HEK293 (cell line): Measurements from ENCODE around the gene CPEB2.

Experiments
- CTCF ChIA-PET: fragments of 350-600 bp; formaldehyde crosslinking; extraction: SDS; loops from one replicate; lab custom pipeline; 2021; ENCODE audit warnings: antibody characterized with exemption; lab: Yijun Ruan, JAX
- POLR2A ChIA-PET: fragments of 300-600 bp; formaldehyde crosslinking; extraction: SDS; loops from one replicate; lab custom pipeline; 2020; ENCODE audit warnings: antibody characterized with exemption, inconsistent platforms; lab: Yijun Ruan, JAX
- H3K27ac ChIP-seq: fragments of 200-500 bp; sonication (Bioruptor generic); 2 replicates; pipeline ENCODE4 v1.5.1; 2014; ENCODE audit warnings: low read depth, low read length, control low read depth, inconsistent platforms; ENCODE audit errors: extremely low read depth
- H3K36me3 ChIP-seq, 2 experiments: fragments of 200-500 bp in 1 of 2; sonication (Bioruptor generic) in 1 of 2; 1 replicate in 1 of 2; 2 replicates in 1 of 2; pipeline ENCODE4 v1.5.1; 2014 to 2017; ENCODE audit warnings: inconsistent platforms in 2 of 2, low read length in 2 of 2; ENCODE audit not compliant: control insufficient read depth in 2 of 2, insufficient read depth in 1 of 2
- H3K4me1 ChIP-seq: fragments of 200-500 bp; sonication (Bioruptor generic); 2 replicates; pipeline ENCODE4 v1.5.1; 2014; ENCODE audit warnings: mild to moderate bottlenecking, low read length, inconsistent platforms; ENCODE audit not compliant: control insufficient read depth, insufficient read depth
- H3K4me3 ChIP-seq: 2 replicates; pipeline ENCODE4 v1.5.1; 2011; ENCODE audit warnings: low read depth, mild to moderate bottlenecking, control low read depth, low read length, moderate library complexity
- H3K9me3 ChIP-seq: fragments of 200-500 bp; sonication (Bioruptor generic); 2 replicates; pipeline ENCODE4 v1.5.1; 2014; ENCODE audit warnings: low read depth, low read length, inconsistent platforms; ENCODE audit not compliant: control insufficient read depth, insufficient read depth
- ATF2 ChIP-seq: fragments of 450-650 bp; formaldehyde crosslinking; IDR thresholded peaks from 2 replicates; pipeline ENCODE4 v1.5.1; 2016; ENCODE audit warnings: missing biosample characterization, missing genetic modification characterization, low read depth
- HOXC10 ChIP-seq: sonication (generic); formaldehyde crosslinking; IDR thresholded peaks from 2 replicates; pipeline ENCODE4 v1.8.1; 2023; ENCODE audit warnings: mild to moderate bottlenecking, missing genetic modification reagents
- KLF16 ChIP-seq: fragments of 450-650 bp; formaldehyde crosslinking; IDR thresholded peaks from 2 replicates; pipeline ENCODE4 v1.5.1; 2017; ENCODE audit warnings: missing biosample characterization, missing genetic modification characterization
- SP3 ChIP-seq: fragments of 450-650 bp; formaldehyde crosslinking; IDR thresholded peaks from 2 replicates; pipeline ENCODE4 v1.5.1; 2016; ENCODE audit warnings: missing biosample characterization, missing genetic modification characterization
- WT1 ChIP-seq: fragments of 450-650 bp; formaldehyde crosslinking; IDR thresholded peaks from 2 replicates; pipeline ENCODE4 v1.5.1; 2016; ENCODE audit warnings: missing biosample characterization, missing genetic modification characterization
- YY1 ChIP-seq: fragments of 450-650 bp; formaldehyde crosslinking; IDR thresholded peaks from 2 replicates; pipeline ENCODE4 v1.5.1; 2018; ENCODE audit warnings: missing biosample characterization, missing genetic modification characterization
- ZBTB7A ChIP-seq: fragments of 450-650 bp; formaldehyde crosslinking; IDR thresholded peaks from 2 replicates; pipeline ENCODE4 v1.5.1; 2016; ENCODE audit warnings: low read depth, missing biosample characterization, missing genetic modification characterization
- ZNF155 ChIP-seq: fragments of 450-650 bp; formaldehyde crosslinking; IDR thresholded peaks from 2 replicates; pipeline ENCODE4 v1.5.1; 2016; ENCODE audit warnings: missing biosample characterization, missing genetic modification characterization
- ZNF175 ChIP-seq: fragments of 450-650 bp; formaldehyde crosslinking; IDR thresholded peaks from 2 replicates; pipeline ENCODE4 v1.5.1; 2016; ENCODE audit warnings: missing biosample characterization, missing genetic modification characterization
- ZNF248 ChIP-seq: fragments of 450-650 bp; formaldehyde crosslinking; IDR thresholded peaks from 2 replicates; pipeline ENCODE4 v1.5.1; 2017; ENCODE audit warnings: missing biosample characterization, missing genetic modification characterization
- ZNF391 ChIP-seq: fragments of 450-650 bp; formaldehyde crosslinking; IDR thresholded peaks from 2 replicates; pipeline ENCODE4 v1.5.1; 2016; ENCODE audit warnings: low read depth, missing biosample characterization, missing genetic modification characterization, borderline replicate concordance
- ZNF404 ChIP-seq: fragments of 450-650 bp; formaldehyde crosslinking; IDR thresholded peaks from 2 replicates; pipeline ENCODE4 v1.5.1; 2017; ENCODE audit warnings: missing biosample characterization, missing genetic modification characterization
- ZNF449 ChIP-seq: fragments of 450-650 bp; formaldehyde crosslinking; IDR thresholded peaks from 2 replicates; pipeline ENCODE4 v1.5.1; 2017; ENCODE audit warnings: missing biosample characterization, mild to moderate bottlenecking, missing genetic modification characterization, moderate library complexity
- ZNF473 ChIP-seq: fragments of 450-650 bp; formaldehyde crosslinking; IDR thresholded peaks from 2 replicates; pipeline ENCODE4 v1.5.1; 2017; ENCODE audit warnings: missing biosample characterization, missing genetic modification characterization
- ZNF514 ChIP-seq: fragments of 450-650 bp; formaldehyde crosslinking; IDR thresholded peaks from 2 replicates; pipeline ENCODE4 v1.5.1; 2016; ENCODE audit warnings: missing biosample characterization, missing genetic modification characterization
- ZNF558 ChIP-seq: fragments of 450-650 bp; formaldehyde crosslinking; IDR thresholded peaks from 2 replicates; pipeline ENCODE4 v1.5.1; 2016; ENCODE audit warnings: missing biosample characterization, missing genetic modification characterization
- ZNF621 ChIP-seq: fragments of 450-650 bp; formaldehyde crosslinking; IDR thresholded peaks from 2 replicates; pipeline ENCODE4 v1.5.1; 2017; ENCODE audit warnings: missing biosample characterization, missing genetic modification characterization
- ZNF623 ChIP-seq: fragments of 450-650 bp; formaldehyde crosslinking; IDR thresholded peaks from 2 replicates; pipeline ENCODE4 v1.5.1; 2016; ENCODE audit warnings: missing biosample characterization, missing genetic modification characterization
- ZNF677 ChIP-seq: fragments of 450-650 bp; IDR thresholded peaks from 2 replicates; pipeline ENCODE4 v1.5.0; 2018; ENCODE audit warnings: missing biosample characterization, mild to moderate bottlenecking, missing genetic modification characterization, moderate library complexity
- ZNF692 ChIP-seq: fragments of 450-650 bp; formaldehyde crosslinking; IDR thresholded peaks from 2 replicates; pipeline ENCODE4 v1.5.1; 2016; ENCODE audit warnings: missing biosample characterization, missing genetic modification characterization
- ZNF76 ChIP-seq: fragments of 450-650 bp; formaldehyde crosslinking; IDR thresholded peaks from 2 replicates; pipeline ENCODE4; 2016; ENCODE audit warnings: low read depth, missing biosample characterization, missing genetic modification characterization, borderline replicate concordance
- ZNF785 ChIP-seq: fragments of 450-650 bp; formaldehyde crosslinking; IDR thresholded peaks from 2 replicates; pipeline ENCODE4 v1.5.1; 2016; ENCODE audit warnings: missing biosample characterization, missing genetic modification characterization
- ZSCAN5A ChIP-seq: fragments of 450-650 bp; formaldehyde crosslinking; IDR thresholded peaks from 2 replicates; pipeline ENCODE4 v1.5.1; 2016; ENCODE audit warnings: missing biosample characterization, missing genetic modification characterization
- TF ChIP-seq, protein P1 (sequence below): fragments of 450-650 bp; formaldehyde crosslinking; conservative IDR thresholded peaks from 2 replicates; pipeline ENCODE4 v1.5.1; 2016; ENCODE audit warnings: low read depth, missing biosample characterization, missing genetic modification characterization
- TF ChIP-seq, protein P2 (sequence below): fragments of 450-650 bp; formaldehyde crosslinking; IDR thresholded peaks from 2 replicates; pipeline ENCODE4 v1.5.1; 2016; ENCODE audit warnings: missing biosample characterization, missing genetic modification characterization

CPEB2 gene

DNA sequence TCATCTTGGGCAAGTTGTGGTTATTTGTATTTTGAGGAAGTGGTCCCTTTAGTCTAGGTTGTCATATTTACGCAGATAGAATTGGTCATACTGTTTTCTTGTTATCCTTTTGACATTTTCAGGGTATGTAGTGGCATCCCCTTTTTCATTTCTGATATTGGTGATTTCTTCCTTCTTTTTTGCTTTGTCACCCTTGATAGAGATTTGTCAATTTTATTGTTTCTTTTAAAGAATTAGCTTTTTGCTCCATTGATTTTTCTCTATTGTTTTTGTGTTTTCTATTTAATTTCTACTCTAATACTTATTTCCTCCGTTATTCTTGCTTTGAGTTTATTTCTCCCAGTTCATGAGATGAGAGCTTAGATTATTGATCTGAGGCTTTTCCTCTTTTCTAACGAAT is 87.7 kb downstream of the CPEB2 start:
- ChIA-PET POLR2A (no interaction called here), CTCF (no interaction called here)
- Histone ChIP-seq H3K4me1 (no peaks in the 10 kb centered on the region), H3K9me3 (no peaks in the 10 kb centered on the region), H3K4me3 (no peak overlapping the region), H3K36me3 (no peaks in the 10 kb centered on the region), H3K27ac (no peak overlapping the region)
- TF ChIP-seq ZNF391 (tag by site-specific recombination) (no peak), ZNF404 (tag by site-specific recombination) (no peak), ATF2 (tag by site-specific recombination) (no peak), ZNF623 (tag by site-specific recombination) (no peak), ZNF621 (tag by site-specific recombination) (no peak), ZNF692 (tag by site-specific recombination) (no peak), WT1 (tag by site-specific recombination) (no peak), YY1 (tag by site-specific recombination) (no peak), ZNF473 (tag by site-specific recombination) (no peak)
- TF ChIP-seq, protein P1, sequence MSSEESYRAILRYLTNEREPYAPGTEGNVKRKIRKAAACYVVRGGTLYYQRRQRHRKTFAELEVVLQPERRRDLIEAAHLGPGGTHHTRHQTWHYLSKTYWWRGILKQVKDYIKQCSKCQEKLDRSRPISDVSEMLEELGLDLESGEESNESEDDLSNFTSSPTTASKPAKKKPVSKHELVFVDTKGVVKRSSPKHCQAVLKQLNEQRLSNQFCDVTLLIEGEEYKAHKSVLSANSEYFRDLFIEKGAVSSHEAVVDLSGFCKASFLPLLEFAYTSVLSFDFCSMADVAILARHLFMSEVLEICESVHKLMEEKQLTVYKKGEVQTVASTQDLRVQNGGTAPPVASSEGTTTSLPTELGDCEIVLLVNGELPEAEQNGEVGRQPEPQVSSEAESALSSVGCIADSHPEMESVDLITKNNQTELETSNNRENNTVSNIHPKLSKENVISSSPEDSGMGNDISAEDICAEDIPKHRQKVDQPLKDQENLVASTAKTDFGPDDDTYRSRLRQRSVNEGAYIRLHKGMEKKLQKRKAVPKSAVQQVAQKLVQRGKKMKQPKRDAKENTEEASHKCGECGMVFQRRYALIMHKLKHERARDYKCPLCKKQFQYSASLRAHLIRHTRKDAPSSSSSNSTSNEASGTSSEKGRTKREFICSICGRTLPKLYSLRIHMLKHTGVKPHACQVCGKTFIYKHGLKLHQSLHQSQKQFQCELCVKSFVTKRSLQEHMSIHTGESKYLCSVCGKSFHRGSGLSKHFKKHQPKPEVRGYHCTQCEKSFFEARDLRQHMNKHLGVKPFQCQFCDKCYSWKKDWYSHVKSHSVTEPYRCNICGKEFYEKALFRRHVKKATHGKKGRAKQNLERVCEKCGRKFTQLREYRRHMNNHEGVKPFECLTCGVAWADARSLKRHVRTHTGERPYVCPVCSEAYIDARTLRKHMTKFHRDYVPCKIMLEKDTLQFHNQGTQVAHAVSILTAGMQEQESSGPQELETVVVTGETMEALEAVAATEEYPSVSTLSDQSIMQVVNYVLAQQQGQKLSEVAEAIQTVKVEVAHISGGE (tag by site-specific recombination): no peak

- Histone ChIP-seq H3K4me1 (no peaks in the 10 kb centered on the region), H3K4me3 (no peak overlapping the region), H3K27ac (no peak overlapping the region), H3K36me3 (no peaks in the 10 kb centered on the region), H3K9me3 (no peaks in the 10 kb centered on the region)
- POLR2A ChIA-PET: no interaction called here
- CTCF ChIA-PET: no interaction called here
- TF ChIP-seq HOXC10 (CRISPR knock-in tag) (no peak), ZBTB7A (tag by site-specific recombination) (no peak), ZNF785 (tag by site-specific recombination) (no peak), ZNF248 (no peak), KLF16 (tag by site-specific recombination) (no peak), ZNF677 (tag by site-specific recombination) (no peak), ZNF175 (tag by site-specific recombination) (no peak), ZNF623 (tag by site-specific recombination) (no peak), ZNF76 (tag by site-specific recombination) (no peak), ZNF514 (tag by site-specific recombination) (no peak), ZNF449 (tag by site-specific recombination) (no peak), ZNF558 (no peak), SP3 (no peak), ZNF404 (tag by site-specific recombination) (no peak), ZSCAN5A (no peak), ZNF155 (tag by site-specific recombination) (no peak)
- TF ChIP-seq, protein P2, sequence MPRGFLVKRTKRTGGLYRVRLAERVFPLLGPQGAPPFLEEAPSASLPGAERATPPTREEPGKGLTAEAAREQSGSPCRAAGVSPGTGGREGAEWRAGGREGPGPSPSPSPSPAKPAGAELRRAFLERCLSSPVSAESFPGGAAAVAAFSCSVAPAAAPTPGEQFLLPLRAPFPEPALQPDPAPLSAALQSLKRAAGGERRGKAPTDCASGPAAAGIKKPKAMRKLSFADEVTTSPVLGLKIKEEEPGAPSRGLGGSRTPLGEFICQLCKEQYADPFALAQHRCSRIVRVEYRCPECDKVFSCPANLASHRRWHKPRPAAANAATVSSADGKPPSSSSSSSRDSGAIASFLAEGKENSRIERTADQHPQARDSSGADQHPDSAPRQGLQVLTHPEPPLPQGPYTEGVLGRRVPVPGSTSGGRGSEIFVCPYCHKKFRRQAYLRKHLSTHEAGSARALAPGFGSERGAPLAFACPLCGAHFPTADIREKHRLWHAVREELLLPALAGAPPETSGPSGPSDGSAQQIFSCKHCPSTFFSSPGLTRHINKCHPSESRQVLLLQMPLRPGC: no peak
Measured at GRCh38 chr4:15100380-15100779, 98.1 kb downstream of the CPEB2 start.
